MM.1S (cell line): Measurements from ENCODE around the gene TEX48.

Source experiments
- CTCF ChIP-seq: fragments of 300-600 bp; sonication (generic); IDR thresholded peaks from 2 replicates; pipeline ENCODE4 v1.5.1; 2016; ENCODE audit warnings: antibody characterized with exemption, low read length, mixed read lengths
- EZH2 ChIP-seq: fragments of 300-600 bp; sonication (generic); optimal IDR thresholded peaks from 2 replicates; pipeline ENCODE3; 2017; ENCODE audit warnings: low read depth, mild to moderate bottlenecking, antibody characterized with exemption, low read length, mixed read lengths
- EZH2phosphoT487 ChIP-seq: fragments of 300-600 bp; sonication (generic); IDR thresholded peaks from 2 replicates; pipeline ENCODE4 v1.6.1; 2018; ENCODE audit warnings: antibody characterized with exemption, low read length

GRCh38 chr9:114621561-114621960, 60.4 kb downstream of the TEX48 start:
- TF ChIP-seq CTCF (no peak), EZH2 (no peak), EZH2phosphoT487 (no peak)
